CD4-positive, alpha-beta T cell (primary cell): ENCODE measurements around the gene FAM209B. TPM values are rescaled to one million over a fixed set of nuclear protein-coding genes. Genes with fewer than 3 reads are reported as not detected.
A peak's percentile ranks its signal among the peaks of the same experiment; 100 is the strongest.

Experiments
- ATAC-seq: fragments of 200-7000 bp; cut with Tn5 transposase; one replicate; pipeline ENCODE4 v1.10.0; 2022; ENCODE audit warnings: mild to moderate bottlenecking; ENCODE audit not compliant: poor library complexity
- CTCF ChIA-PET: fragments of 350-600 bp; sonication (Branson Sonifier 250); formaldehyde crosslinking; loops from one replicate; lab custom pipeline; 2021; ENCODE audit warnings: antibody characterized with exemption, inconsistent platforms; lab: Charles Lee
- POLR2A ChIA-PET: fragments of 350-600 bp; sonication (Branson Sonifier 250); formaldehyde crosslinking; loops from one replicate; lab custom pipeline; 2021; ENCODE audit warnings: antibody characterized with exemption, inconsistent platforms; lab: Charles Lee
- DNase-seq, 14 experiments: peaks; one replicate each; pipeline ENCODE4 v3.0.0-alpha.2; 2013 to 2020; ENCODE audit warnings: mixed read lengths in 2 of 14
- H3K27ac ChIP-seq, 2 donors: one replicate each; pipeline versions ENCODE4 v1.5.1 to v1.7.0; 2013; ENCODE audit warnings: low read length in 2 of 2, low read depth in 1 of 2, mild to moderate bottlenecking in 1 of 2
- H3K27me3 ChIP-seq, 2 experiments: 1 replicate in 1 of 2; 2 replicates in 1 of 2; pipeline versions ENCODE4 v1.6.1 to v1.7.0; 2013; ENCODE audit warnings: low read length in 2 of 2, control low read depth in 1 of 2, mild to moderate bottlenecking in 1 of 2, moderate library complexity in 1 of 2; ENCODE audit not compliant: insufficient read depth in 2 of 2, control insufficient read depth in 1 of 2
- H3K36me3 ChIP-seq: one replicate; pipeline ENCODE4 v1.6.1; 2013; ENCODE audit warnings: low read length, control low read depth; ENCODE audit not compliant: insufficient read depth
- H3K4me1 ChIP-seq: one replicate; pipeline ENCODE4 v1.6.1; 2013; ENCODE audit warnings: low read length, control low read depth; ENCODE audit not compliant: insufficient read depth
- H3K4me3 ChIP-seq: one replicate; pipeline ENCODE4 v1.5.1; 2013; ENCODE audit warnings: mild to moderate bottlenecking, low read length, moderate library complexity
- H3K9me3 ChIP-seq, 2 experiments: 1 replicate in 1 of 2; 2 replicates in 1 of 2; pipeline versions ENCODE4 v1.6.1 to v1.7.0; 2013; ENCODE audit warnings: low read length in 2 of 2, mild to moderate bottlenecking in 2 of 2, control low read depth in 1 of 2, moderate library complexity in 1 of 2; ENCODE audit not compliant: control insufficient read depth in 1 of 2, insufficient read depth in 1 of 2
- H3K27ac Mint-ChIP-seq: one replicate; pipeline ENCODE4 v1.8.0; 2020; ENCODE audit warnings: mixed read lengths
- H3K27me3 Mint-ChIP-seq: one replicate; pipeline ENCODE4 v1.8.0; 2021; ENCODE audit warnings: mixed read lengths
- H3K36me3 Mint-ChIP-seq: one replicate; pipeline ENCODE4 v1.8.0; 2021; ENCODE audit warnings: low read depth, mixed read lengths
- H3K4me1 Mint-ChIP-seq: one replicate; pipeline ENCODE4 v1.8.0; 2021; ENCODE audit warnings: low read depth, mixed read lengths
- H3K4me3 Mint-ChIP-seq: one replicate; pipeline ENCODE4 v1.8.0; 2020; ENCODE audit warnings: mild to moderate bottlenecking, mixed read lengths
- H3K9me3 Mint-ChIP-seq: one replicate; pipeline ENCODE4 v1.8.0; 2020; ENCODE audit warnings: mixed read lengths
- CTCF ChIP-seq: fragments of 200-600 bp; IDR thresholded peaks from one replicate; pipeline ENCODE4 v1.8.0; 2022; ENCODE audit warnings: antibody characterized with exemption, mild to moderate bottlenecking
- intact Hi-C, 2 experiments: fragments of 100-400 bp; cut with DNase I in 1 of 2; cut with micrococcal nuclease in 1 of 2; formaldehyde crosslinking; loops; one replicate each; pipeline versions ENCODE4 v1.15.1 to v1.9.0; 2023 to 2025; cut with DNase I, micrococcal nuclease
- total RNA-seq, 174 experiments: library from RNA in 2 of 174; stranded (reverse) in 2 of 174; gene quantifications; one replicate each; pipeline ENCODE4 v1.2.3 and lab custom pipeline; 2021 to 2026

FAM209B gene
- total RNA-seq, 2 experiments from 2014 or later, result 3.1 to 3.9 TPM

- POLR2A ChIA-PET, result no interaction called here
- peaks cover 40 to 48% of the 10 kb centered on the region in 2 experiments for H3K9me3 ChIP-seq
- intact Hi-C loops, result no loop called here
Observed at GRCh38 chr20:56518126-56518525, 14.9 kb upstream of the FAM209B start.

GRCh38 chr20:56518721-56519398 lies 14.2 kb upstream of the FAM209B start:
- POLR2A ChIA-PET, result no interaction called here
- Histone ChIP-seq H3K27me3 (no peaks in the 10 kb centered on the region), H3K36me3 (peaks cover 54% of the 10 kb centered on the region), H3K27ac (no peak overlapping the region), H3K9me3 (peaks cover 40 to 48% of the 10 kb centered on the region in 2 experiments), H3K4me3 (no peak overlapping the region), H3K4me1 (peaks cover 16% of the 10 kb centered on the region)
- CTCF ChIA-PET, result no interaction called here
- no peak overlapping the region for H3K4me3 Mint-ChIP-seq
- H3K4me1 Mint-ChIP-seq, result peaks cover 12% of the 10 kb centered on the region
- H3K27ac Mint-ChIP-seq, result peak overlapping the region; percentile 33
- DNase-seq, result no peak
- TF ChIP-seq CTCF, result no peak
- peaks cover 12% of the 10 kb centered on the region for H3K9me3 Mint-ChIP-seq
- ATAC-seq, result no peak
- no peaks in the 10 kb centered on the region for H3K27me3 Mint-ChIP-seq
- intact Hi-C loops, result no loop called here
- peaks cover 96% of the 10 kb centered on the region for H3K36me3 Mint-ChIP-seq

More at GRCh38 chr20:56518126-56518525, 14.9 kb upstream of the FAM209B start:
- H3K36me3 ChIP-seq, result peaks cover 62% of the 10 kb centered on the region
- no peak for TF ChIP-seq CTCF
- H3K4me3 ChIP-seq, result no peak overlapping the region
- no peak for DNase-seq
- no peak overlapping the region for H3K4me3 Mint-ChIP-seq
- H3K36me3 Mint-ChIP-seq, result peaks cover 100% of the 10 kb centered on the region
- H3K27ac Mint-ChIP-seq, result no peak overlapping the region
- no peak for ATAC-seq
- H3K27me3 ChIP-seq, result no peaks in the 10 kb centered on the region
- H3K4me1 ChIP-seq, result peaks cover 11% of the 10 kb centered on the region
- H3K4me1 Mint-ChIP-seq, result peaks cover 4% of the 10 kb centered on the region
- H3K27ac ChIP-seq, result no peak overlapping the region
- CTCF ChIA-PET, result no interaction called here
- H3K27me3 Mint-ChIP-seq, result no peaks in the 10 kb centered on the region
- peaks cover 10% of the 10 kb centered on the region for H3K9me3 Mint-ChIP-seq

GRCh38 chr20:56519551-56519950 lies 13.5 kb upstream of the FAM209B start:
- Histone ChIP-seq H3K4me1 (peaks cover 16% of the 10 kb centered on the region), H3K27ac (no peak overlapping the region), H3K9me3 (peaks cover 40 to 48% of the 10 kb centered on the region in 2 experiments), H3K36me3 (peaks cover 47% of the 10 kb centered on the region), H3K27me3 (no peaks in the 10 kb centered on the region), H3K4me3 (no peak overlapping the region)
- intact Hi-C loops, result no loop called here
- H3K27ac Mint-ChIP-seq, result no peak overlapping the region
- H3K36me3 Mint-ChIP-seq, result peaks cover 89% of the 10 kb centered on the region
- TF ChIP-seq CTCF, result no peak
- no peaks in the 10 kb centered on the region for H3K27me3 Mint-ChIP-seq
- ChIA-PET CTCF (no interaction called here), POLR2A (no interaction called here)
- DNase-seq (no peak), ATAC-seq (no peak)
- no peak overlapping the region for H3K4me3 Mint-ChIP-seq
- H3K4me1 Mint-ChIP-seq, result peaks cover 12% of the 10 kb centered on the region
- peaks cover 12% of the 10 kb centered on the region for H3K9me3 Mint-ChIP-seq
